Prostate gland (tissue), 2 donors: Measurements from ENCODE around the gene BABAM2. TPM values are rescaled to one million over a fixed set of nuclear protein-coding genes. Genes with fewer than 3 reads are reported as not detected.

ENCODE experiments used
- DNase-seq: peaks from one replicate; pipeline ENCODE4 v3.0.0-alpha.2; 2019; ENCODE audit warnings: low spot score
- H3K27ac ChIP-seq, 2 donors: fragments of 200-600 bp; sonication (generic); 2 replicates each; pipeline ENCODE4 v1.5.1; 2017 to 2019
- H3K27me3 ChIP-seq: fragments of 200-600 bp; sonication (generic); replicated peaks from 2 replicates; pipeline ENCODE4 v1.5.1; 2019; ENCODE audit not compliant: insufficient read depth
- H3K36me3 ChIP-seq, 2 donors: fragments of 200-600 bp; sonication (generic); 1 replicate in 1 of 2; 2 replicates in 1 of 2; pipeline versions ENCODE4 v1.5.1 to v1.8.1; 2017 to 2019
- H3K4me1 ChIP-seq: fragments of 200-600 bp; sonication (generic); replicated peaks from 2 replicates; pipeline ENCODE4 v1.5.1; 2019
- H3K4me3 ChIP-seq, 2 donors: fragments of 200-600 bp; sonication (generic); 2 replicates each; pipeline ENCODE4 v1.5.1; 2017 to 2019
- H3K9me3 ChIP-seq: fragments of 200-600 bp; sonication (generic); 2 replicates; pipeline ENCODE4 v1.5.1; 2017
- CTCF ChIP-seq, 4 experiments: fragments of 200-600 bp in 2 of 4; fragments of 450-650 bp in 2 of 4; sonication (generic) in 2 of 4; IDR thresholded peaks; 1 replicate in 3 of 4; 2 replicates in 1 of 4; pipeline ENCODE4 v1.5.1; 2016 to 2019; ENCODE audit warnings: antibody characterized with exemption in 4 of 4, mild to moderate bottlenecking in 2 of 4, moderate library complexity in 2 of 4
- POLR2A ChIP-seq: fragments of 450-650 bp; IDR thresholded peaks from one replicate; pipeline ENCODE4 v1.6.1; 2016; ENCODE audit warnings: antibody characterized with exemption, mild to moderate bottlenecking
- POLR2AphosphoS5 ChIP-seq: sonication (generic); formaldehyde crosslinking; IDR thresholded peaks from one replicate; pipeline ENCODE4 v1.6.1; 2017; ENCODE audit warnings: antibody characterized with exemption
- WGBS: methylation state at CpG from one replicate; pipeline ENCODE4 v1.1.5; 2018; 5-methylcytosine and 5-hydroxymethylcytosine counted together
- intact Hi-C: fragments of 100-400 bp; cut with DNase I; formaldehyde crosslinking; loops from one replicate; pipeline ENCODE4 v1.14.2; 2022
- total RNA-seq, 2 donors: library from RNA; depleted of rRNA; stranded (reverse); fragments of >200 nt; gene quantifications; one replicate each; pipeline ENCODE4 v1.1.0, GENCODE V29; 2016

BABAM2 gene
- total RNA-seq, 2 donors from 2014 or later = 35.8 to 37.3 TPM

- Histone ChIP-seq H3K4me1 (no peaks in the 10 kb centered on the region), H3K4me3 (no peak overlapping the region), H3K27me3 (no peaks in the 10 kb centered on the region), H3K27ac (no peak overlapping the region), H3K36me3 (no peaks in the 10 kb centered on the region), H3K9me3 (no peaks in the 10 kb centered on the region)
- 93% methylated on average over 1 of the region's 1 CpG for WGBS
- no peak for DNase-seq
- TF ChIP-seq POLR2A = no peak
- no peak for TF ChIP-seq POLR2AphosphoS5
- no peak for TF ChIP-seq CTCF (IDR thresholded peaks at IDR 0.05)
- intact Hi-C loops = no loop called here
These were observed 229.1 kb downstream of the BABAM2 start for GRCh38 chr2:28119631-28120030.

GRCh38 chr2:28128281-28128950 lies 237.9 kb downstream of the BABAM2 start:
- no peak for DNase-seq
- no peaks in the 10 kb centered on the region for H3K36me3 ChIP-seq
- H3K9me3 ChIP-seq = no peaks in the 10 kb centered on the region
- WGBS = 57% methylated on average over 2 of the region's 2 CpGs
- no peaks in the 10 kb centered on the region for H3K27me3 ChIP-seq
- H3K4me1 ChIP-seq = no peaks in the 10 kb centered on the region
- H3K4me3 ChIP-seq = no peak overlapping the region
- intact Hi-C loops = no loop called here
- no peak for TF ChIP-seq CTCF (IDR thresholded peaks at IDR 0.05)
- no peak for TF ChIP-seq POLR2AphosphoS5
- no peak for TF ChIP-seq POLR2A
- H3K27ac ChIP-seq = no peak overlapping the region

GRCh38 chr2:28129955-28130695 lies 239.6 kb downstream of the BABAM2 start:
- WGBS = 92% methylated on average over 4 of the region's 4 CpGs
- H3K4me3 ChIP-seq = no peak overlapping the region
- H3K27ac ChIP-seq = no peak overlapping the region
- H3K4me1 ChIP-seq = no peaks in the 10 kb centered on the region
- H3K27me3 ChIP-seq = no peaks in the 10 kb centered on the region
- TF ChIP-seq CTCF (IDR thresholded peaks at IDR 0.05) (no peak), POLR2AphosphoS5 (no peak), POLR2A (no peak)
- H3K9me3 ChIP-seq = no peaks in the 10 kb centered on the region
- H3K36me3 ChIP-seq = no peaks in the 10 kb centered on the region
- DNase-seq = no peak
- intact Hi-C loops = loop anchor here (10.0 kb wide), 3 partner anchors 175 to 265 kb away; partner anchors contain the start of genes BABAM2, FOSL2 and RBKS

- no peak overlapping the region for H3K4me3 ChIP-seq
- DNase-seq = no peak
- WGBS = 64% methylated on average over 9 of the region's 9 CpGs
- H3K27me3 ChIP-seq = no peaks in the 10 kb centered on the region
- TF ChIP-seq CTCF (IDR thresholded peaks at IDR 0.05) (no peak), POLR2A (no peak), POLR2AphosphoS5 (no peak)
- H3K36me3 ChIP-seq = no peaks in the 10 kb centered on the region
- H3K4me1 ChIP-seq = peaks cover 4% of the 10 kb centered on the region
- H3K9me3 ChIP-seq = no peaks in the 10 kb centered on the region
- no peak overlapping the region for H3K27ac ChIP-seq
- intact Hi-C loops = loop anchor here (10.0 kb wide), 3 partner anchors 179 to 261 kb away; partner anchors contain the start of genes BABAM2, FOSL2 and RBKS
These were observed 243.2 kb downstream of the BABAM2 start for GRCh38 chr2:28133778-28134177.
